AG09309 (cell line): ENCODE data around the gene L3HYPDH.

Experiments used
- DNase-seq: peaks from one replicate; pipeline ENCODE4 v3.0.0-alpha.2; 2010; ENCODE audit warnings: low read depth
- H3K4me3 ChIP-seq: 2 replicates; pipeline ENCODE4 v1.5.1; 2011; ENCODE audit warnings: mild to moderate bottlenecking, low read depth, low read length, moderate library complexity; ENCODE audit not compliant: control insufficient read depth
- TF ChIP-seq, protein P1 (sequence below): IDR thresholded peaks from 2 replicates; pipeline ENCODE4 v1.5.1; 2011; ENCODE audit warnings: mild to moderate bottlenecking, low read depth, low read length, inconsistent platforms; ENCODE audit not compliant: insufficient read depth, control insufficient read depth; ENCODE audit errors: missing control alignments

Gene L3HYPDH

DNA sequence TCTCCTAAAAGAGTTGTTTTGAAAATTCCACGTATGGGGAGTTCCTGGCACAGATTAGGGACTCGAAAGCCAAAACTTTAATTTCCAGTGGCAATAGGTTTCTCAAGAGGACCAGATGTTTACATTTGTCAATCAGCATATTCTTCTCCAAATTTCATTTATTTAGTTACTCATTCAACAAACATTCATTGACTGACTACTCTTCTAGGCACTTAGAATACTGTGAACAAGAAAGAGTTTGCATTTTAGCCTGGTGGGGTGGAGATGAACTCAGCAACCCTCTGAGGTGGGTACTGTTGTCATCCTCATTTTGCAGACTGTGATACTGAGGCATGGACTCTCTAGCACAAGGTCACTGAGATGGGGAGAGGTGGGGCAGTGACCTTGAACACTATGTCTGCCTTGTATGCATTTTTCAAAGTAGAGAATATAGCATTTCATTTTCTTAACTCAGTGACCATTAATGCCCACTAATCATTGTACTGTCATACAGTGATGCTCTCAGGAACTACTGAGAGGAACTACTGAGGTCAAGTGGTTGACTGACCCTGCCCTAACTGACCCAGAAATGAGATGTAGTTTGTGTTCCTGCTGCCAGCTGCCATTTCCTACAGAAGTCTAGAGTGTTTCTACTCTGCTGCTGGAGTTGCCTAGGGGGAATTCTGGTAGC lies 2.2 kb downstream of the L3HYPDH start:
- TF ChIP-seq, protein P1, sequence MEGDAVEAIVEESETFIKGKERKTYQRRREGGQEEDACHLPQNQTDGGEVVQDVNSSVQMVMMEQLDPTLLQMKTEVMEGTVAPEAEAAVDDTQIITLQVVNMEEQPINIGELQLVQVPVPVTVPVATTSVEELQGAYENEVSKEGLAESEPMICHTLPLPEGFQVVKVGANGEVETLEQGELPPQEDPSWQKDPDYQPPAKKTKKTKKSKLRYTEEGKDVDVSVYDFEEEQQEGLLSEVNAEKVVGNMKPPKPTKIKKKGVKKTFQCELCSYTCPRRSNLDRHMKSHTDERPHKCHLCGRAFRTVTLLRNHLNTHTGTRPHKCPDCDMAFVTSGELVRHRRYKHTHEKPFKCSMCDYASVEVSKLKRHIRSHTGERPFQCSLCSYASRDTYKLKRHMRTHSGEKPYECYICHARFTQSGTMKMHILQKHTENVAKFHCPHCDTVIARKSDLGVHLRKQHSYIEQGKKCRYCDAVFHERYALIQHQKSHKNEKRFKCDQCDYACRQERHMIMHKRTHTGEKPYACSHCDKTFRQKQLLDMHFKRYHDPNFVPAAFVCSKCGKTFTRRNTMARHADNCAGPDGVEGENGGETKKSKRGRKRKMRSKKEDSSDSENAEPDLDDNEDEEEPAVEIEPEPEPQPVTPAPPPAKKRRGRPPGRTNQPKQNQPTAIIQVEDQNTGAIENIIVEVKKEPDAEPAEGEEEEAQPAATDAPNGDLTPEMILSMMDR, result no peak
- DNase-seq, result no peak
- H3K4me3 ChIP-seq, result peak overlapping the region; percentile 94

DNA sequence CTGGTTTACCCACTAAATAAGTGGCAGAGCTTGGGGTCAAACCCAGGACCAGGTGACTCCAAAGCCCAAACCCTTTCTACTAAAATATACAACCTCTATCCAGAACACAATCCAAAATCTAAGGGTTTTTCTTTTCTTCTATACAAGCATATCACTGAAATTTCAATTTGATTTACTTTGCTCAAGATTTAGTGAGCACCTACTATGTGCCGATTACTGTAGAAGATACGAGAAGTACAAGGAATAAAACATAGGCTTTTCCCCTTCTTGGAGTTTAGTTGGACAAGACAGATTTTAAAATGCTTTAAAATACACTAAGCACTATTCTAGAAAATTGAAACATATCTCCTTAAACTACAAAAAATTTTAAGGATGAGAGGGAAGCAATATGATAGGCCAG lies 2.8 kb downstream of the L3HYPDH start:
- DNase-seq, result no peak
- H3K4me3 ChIP-seq, result no peak overlapping the region
- TF ChIP-seq, protein P1, result no peak

DNA sequence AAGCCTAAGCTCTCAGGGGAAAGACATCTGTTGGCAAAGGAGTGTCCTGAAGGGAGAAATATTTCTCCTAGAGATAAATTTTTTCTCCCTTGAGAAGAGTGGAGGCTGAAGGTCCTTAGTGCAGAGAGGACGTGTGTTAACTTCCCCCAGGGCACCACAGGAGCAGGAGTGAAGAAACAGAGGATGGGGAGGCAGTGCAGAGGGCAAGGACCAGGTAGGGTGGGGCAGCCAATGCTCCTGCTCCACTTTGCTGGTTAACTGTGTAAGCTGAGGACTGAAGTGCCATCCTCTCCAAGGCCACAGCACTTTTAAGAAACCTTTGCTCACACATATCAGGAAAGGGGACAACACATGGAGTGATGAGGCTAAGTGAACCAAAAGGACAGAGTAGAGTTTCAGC lies 4.0 kb downstream of the L3HYPDH start:
- TF ChIP-seq, protein P1, result no peak
- no peak overlapping the region for H3K4me3 ChIP-seq
- DNase-seq, result no peak

DNA sequence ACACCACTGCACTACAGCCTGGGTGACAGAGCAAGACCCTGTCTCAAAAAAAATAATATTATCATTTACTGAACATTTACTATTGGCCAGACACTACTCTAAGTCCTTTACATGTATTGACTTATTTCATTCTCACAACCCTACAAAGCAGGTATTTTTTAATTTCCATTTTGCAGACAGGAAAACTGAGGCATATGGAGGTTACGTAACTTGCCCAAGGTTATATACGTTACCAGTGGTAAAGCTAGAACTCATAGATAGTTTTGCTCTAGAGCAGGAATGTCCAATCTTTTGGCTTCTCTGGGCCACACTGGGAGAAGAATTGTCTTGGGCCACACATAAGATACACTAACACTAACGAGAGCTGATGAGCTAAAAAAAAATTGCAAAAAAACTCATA lies 5.7 kb downstream of the L3HYPDH start:
- no peak overlapping the region for H3K4me3 ChIP-seq
- DNase-seq, result no peak
- TF ChIP-seq, protein P1, result no peak

DNA sequence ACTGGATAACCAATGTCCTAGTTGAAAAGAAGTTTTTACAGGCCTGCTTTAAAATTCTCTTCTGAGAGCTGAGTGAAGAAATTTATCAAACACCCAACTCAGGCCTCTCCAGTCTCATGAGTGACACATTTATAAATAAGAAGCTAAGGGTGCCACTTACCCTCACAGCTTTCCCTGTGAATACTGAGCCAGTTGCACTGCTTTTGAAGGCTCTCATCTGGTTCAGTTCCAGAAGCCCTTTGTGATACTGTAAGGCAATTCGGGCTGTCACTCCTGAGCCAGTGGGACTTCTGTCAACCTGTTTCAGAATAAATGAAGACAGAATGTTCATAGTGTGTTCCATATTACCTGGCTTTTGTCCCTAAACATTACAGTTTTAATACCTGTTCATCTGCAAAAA lies 8.5 kb downstream of the L3HYPDH start:
- no peak overlapping the region for H3K4me3 ChIP-seq
- TF ChIP-seq, protein P1, result no peak
- DNase-seq, result no peak

DNA sequence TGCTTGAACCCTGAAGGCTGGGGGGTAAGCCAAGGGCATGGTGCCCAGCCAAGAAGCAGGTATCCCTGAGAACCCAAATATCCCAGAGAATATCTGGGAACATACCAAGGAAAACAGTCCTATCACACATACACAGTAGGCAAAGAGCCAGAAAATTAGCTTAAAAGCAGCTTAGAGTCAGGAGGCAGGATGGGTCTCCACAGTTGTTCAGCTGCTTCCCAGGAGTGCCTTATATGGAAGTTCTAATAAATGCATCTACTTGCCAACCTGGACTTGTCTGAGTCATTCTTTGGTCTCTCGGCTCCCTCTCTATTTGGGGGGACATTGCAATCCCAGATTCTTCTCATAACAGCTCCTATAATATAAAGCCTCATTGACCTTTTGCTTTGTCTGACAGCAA lies 10.0 kb downstream of the L3HYPDH start:
- DNase-seq, result no peak
- TF ChIP-seq, protein P1, result no peak
- no peak overlapping the region for H3K4me3 ChIP-seq
